ENCODE data around the gene SND1. TPM values are rescaled to one million over a fixed set of nuclear protein-coding genes. Genes with fewer than 3 reads are reported as not detected.

The SND1 gene
- total RNA-seq, 2 donors from 2014 or later = 91.0 to 111 TPM

DNA sequence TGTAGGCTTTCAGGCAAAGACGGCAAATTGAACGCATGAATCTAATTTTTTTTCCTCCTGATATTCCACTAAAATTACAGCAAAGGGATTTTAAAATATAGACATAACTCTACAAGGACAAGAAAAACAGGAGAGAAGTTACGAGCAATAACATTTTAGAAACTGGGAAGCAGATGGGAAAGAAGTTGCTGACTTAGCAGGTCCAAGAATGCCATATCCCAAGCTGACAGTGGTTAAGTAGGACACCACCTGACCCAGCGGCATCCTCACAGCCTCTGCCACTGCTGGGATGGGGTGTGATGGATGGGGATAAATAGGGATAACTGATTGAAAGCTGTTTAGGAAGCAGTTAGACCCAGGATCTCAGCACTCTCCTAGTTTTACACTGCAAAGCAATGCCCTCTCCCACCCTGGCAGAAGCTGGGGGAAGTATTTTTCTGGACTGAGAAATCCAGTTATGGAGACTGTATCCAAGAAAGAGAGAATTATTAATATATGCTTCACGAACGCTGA, 489.7 kb downstream of the SND1 start:
- ATAC-seq (ENCODE audit: insufficient number of reproducible peaks, low FRiP score, low read depth) = no peak
- no peak overlapping the region for H3K27ac ChIP-seq
- H3K4me3 ChIP-seq = no peak overlapping the region
- no peaks in the 10 kb centered on the region for H3K27me3 ChIP-seq (replicated peaks; ENCODE audit: insufficient read depth)
- no peaks in the 10 kb centered on the region for H3K4me1 ChIP-seq (ENCODE audit: control insufficient read depth in 1 of 2, low read depth in 2 of 2)
- no peaks in the 10 kb centered on the region for H3K36me3 ChIP-seq
- no peak for DNase-seq (ENCODE audit: low spot score)
- no peaks in the 10 kb centered on the region for H3K9me3 ChIP-seq
- TF ChIP-seq, protein P1, sequence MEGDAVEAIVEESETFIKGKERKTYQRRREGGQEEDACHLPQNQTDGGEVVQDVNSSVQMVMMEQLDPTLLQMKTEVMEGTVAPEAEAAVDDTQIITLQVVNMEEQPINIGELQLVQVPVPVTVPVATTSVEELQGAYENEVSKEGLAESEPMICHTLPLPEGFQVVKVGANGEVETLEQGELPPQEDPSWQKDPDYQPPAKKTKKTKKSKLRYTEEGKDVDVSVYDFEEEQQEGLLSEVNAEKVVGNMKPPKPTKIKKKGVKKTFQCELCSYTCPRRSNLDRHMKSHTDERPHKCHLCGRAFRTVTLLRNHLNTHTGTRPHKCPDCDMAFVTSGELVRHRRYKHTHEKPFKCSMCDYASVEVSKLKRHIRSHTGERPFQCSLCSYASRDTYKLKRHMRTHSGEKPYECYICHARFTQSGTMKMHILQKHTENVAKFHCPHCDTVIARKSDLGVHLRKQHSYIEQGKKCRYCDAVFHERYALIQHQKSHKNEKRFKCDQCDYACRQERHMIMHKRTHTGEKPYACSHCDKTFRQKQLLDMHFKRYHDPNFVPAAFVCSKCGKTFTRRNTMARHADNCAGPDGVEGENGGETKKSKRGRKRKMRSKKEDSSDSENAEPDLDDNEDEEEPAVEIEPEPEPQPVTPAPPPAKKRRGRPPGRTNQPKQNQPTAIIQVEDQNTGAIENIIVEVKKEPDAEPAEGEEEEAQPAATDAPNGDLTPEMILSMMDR (IDR thresholded peaks at IDR 0.05) = no peak

Other genes with a start within 250 kb of the SND1 start
- 10 to 100 TPM; 13.5 to 17.7 TPM for gene GCC1, start 66.6 kb upstream of the SND1 start, total RNA-seq
- gene ARF5, start 63.8 kb upstream of the SND1 start, total RNA-seq = 100 to 1,000 TPM; 107 to 165 TPM
- 1 to 10 TPM in 1 of 2 donors, not detected in 1; 2.0 TPM for gene FSCN3, start 58.5 kb upstream of the SND1 start, total RNA-seq
- not detected for gene PAX4, start 34.1 kb upstream of the SND1 start, total RNA-seq